Neural cell (in vitro differentiated cells): ENCODE results near the gene PPP1R9B. TPM values are rescaled to one million over a fixed set of nuclear protein-coding genes. Genes with fewer than 3 reads are reported as not detected.

Experiments used
- H2AFZ ChIP-seq: fragments of 200-600, 300-800 bp; sonication (generic), shearing (Covaris generic); 2 replicates; pipeline ENCODE4 v1.6.0; 2014; ENCODE audit warnings: low read depth, mild to moderate bottlenecking, antibody characterized with exemption, low read length, moderate library complexity
- H3F3A ChIP-seq: fragments of 200-600 bp; shearing (Covaris generic); 2 replicates; pipeline ENCODE4 v1.6.1; 2016; ENCODE audit warnings: mild to moderate bottlenecking, moderate library complexity, mixed read lengths, antibody characterized with exemption, low read length; ENCODE audit not compliant: insufficient read depth, poor library complexity, severe bottlenecking
- H3K27ac ChIP-seq: fragments of 200-600, 300-800 bp; sonication (generic), shearing (Covaris generic); 2 replicates; pipeline ENCODE4 v1.5.1; 2014; ENCODE audit warnings: mild to moderate bottlenecking, low read length, moderate library complexity
- H3K27me3 ChIP-seq: fragments of 300-800, 200-600 bp; sonication (generic), shearing (Covaris generic); 2 replicates; pipeline ENCODE4 v1.6.0; 2014; ENCODE audit warnings: mild to moderate bottlenecking, low read depth, low read length, moderate library complexity; ENCODE audit not compliant: insufficient read depth
- H3K36me3 ChIP-seq: fragments of 300-800, 200-600 bp; sonication (generic), shearing (Covaris generic); 2 replicates; pipeline ENCODE4 v1.5.1; 2014; ENCODE audit warnings: mild to moderate bottlenecking, antibody characterized with exemption, low read length, moderate library complexity; ENCODE audit not compliant: insufficient read depth
- H3K4me2 ChIP-seq: fragments of 300-800, 200-600 bp; sonication (generic), shearing (Covaris generic); 2 replicates; pipeline ENCODE4 v1.6.0; 2014; ENCODE audit warnings: mild to moderate bottlenecking, low read length
- H3K4me3 ChIP-seq: fragments of 300-800, 200-600 bp; sonication (generic), shearing (Covaris generic); 2 replicates; pipeline ENCODE4 v1.5.1; 2014; ENCODE audit warnings: mild to moderate bottlenecking, low read length, moderate library complexity
- H3K79me2 ChIP-seq: fragments of 200-600 bp; shearing (Covaris generic); replicated peaks from 2 replicates; pipeline ENCODE4 v1.6.0; 2014; ENCODE audit warnings: mild to moderate bottlenecking, low read length, moderate library complexity; ENCODE audit not compliant: insufficient read depth
- H3K9ac ChIP-seq: fragments of 300-800, 200-600 bp; sonication (generic), shearing (Covaris generic); 2 replicates; pipeline ENCODE4 v1.6.1; 2016; ENCODE audit warnings: mild to moderate bottlenecking, low read length, mixed read lengths
- H3K9me2 ChIP-seq: fragments of 200-600 bp; shearing (Covaris generic); 2 replicates; pipeline ENCODE4 v1.6.1; 2016; ENCODE audit warnings: mild to moderate bottlenecking, low read length, mixed read lengths; ENCODE audit not compliant: insufficient read depth
- H3K9me3 ChIP-seq: fragments of 200-600, 300-800 bp; sonication (generic), shearing (Covaris generic); 2 replicates; pipeline ENCODE4 v1.6.1; 2016; ENCODE audit warnings: mild to moderate bottlenecking, mixed run types, low read length, moderate library complexity, mixed read lengths
- H4K20me1 ChIP-seq: fragments of 200-600 bp; shearing (Covaris generic); 2 replicates; pipeline ENCODE4 v1.6.1; 2016; ENCODE audit warnings: mild to moderate bottlenecking, mixed run types; ENCODE audit not compliant: insufficient read depth
- EP300 ChIP-seq: fragments of 450-650 bp; conservative IDR thresholded peaks from 2 replicates; pipeline ENCODE4 v1.6.1; 2014; ENCODE audit warnings: antibody characterized with exemption, mild to moderate bottlenecking, moderate library complexity; ENCODE audit not compliant: poor library complexity, severe bottlenecking
- MXI1 ChIP-seq: fragments of 450-650 bp; conservative IDR thresholded peaks from 2 replicates; pipeline ENCODE4 v1.6.1; 2014; ENCODE audit warnings: antibody characterized with exemption, mild to moderate bottlenecking; ENCODE audit not compliant: poor library complexity, severe bottlenecking
- POLR2AphosphoS5 ChIP-seq: IDR thresholded peaks from 2 replicates; pipeline ENCODE4 v1.6.1; 2012
- RAD21 ChIP-seq: fragments of 450-650 bp; conservative IDR thresholded peaks from 2 replicates; pipeline ENCODE4 v1.6.1; 2014; ENCODE audit warnings: antibody characterized with exemption, mild to moderate bottlenecking, moderate library complexity
- SMC3 ChIP-seq: fragments of 450-650 bp; conservative IDR thresholded peaks from 2 replicates; pipeline ENCODE4 v1.6.1; 2014; ENCODE audit warnings: antibody characterized with exemption, mild to moderate bottlenecking, moderate library complexity; ENCODE audit not compliant: poor library complexity
- TAF1 ChIP-seq: IDR thresholded peaks from 2 replicates; pipeline ENCODE4 v1.6.1; 2012; ENCODE audit warnings: low read depth
- polyA plus RNA-seq: library from polyadenylated mRNA; depleted of rRNA; stranded (reverse); fragments of >200 nt; gene quantifications from 2 replicates; pipeline ENCODE4 v1.2.3, GENCODE V29; 2014
- TF ChIP-seq, protein P1 (sequence below): IDR thresholded peaks from 2 replicates; pipeline ENCODE4 v1.6.1; 2012; ENCODE audit warnings: borderline replicate concordance
- TF ChIP-seq, protein P2 (sequence below): fragments of 450-650 bp; IDR thresholded peaks from 2 replicates; pipeline ENCODE4 v1.5.1; 2014; ENCODE audit warnings: antibody characterized with exemption, mild to moderate bottlenecking, moderate library complexity; ENCODE audit not compliant: poor library complexity, severe bottlenecking

Gene PPP1R9B
- polyA plus RNA-seq, 1 donor from 2014 or later = 29.2 TPM

- Histone ChIP-seq H3K4me3 (no peak overlapping the region), H3K27ac (no peak overlapping the region), H3K9me2 (no peaks in the 10 kb centered on the region), H4K20me1 (no peaks in the 10 kb centered on the region), H2AFZ (no peak overlapping the region), H3F3A (no peaks in the 10 kb centered on the region), H3K79me2 (no peaks in the 10 kb centered on the region), H3K36me3 (peaks cover 7% of the 10 kb centered on the region), H3K4me2 (no peak overlapping the region), H3K9me3 (no peaks in the 10 kb centered on the region), H3K9ac (no peak overlapping the region), H3K27me3 (no peaks in the 10 kb centered on the region)
- no peak for TF ChIP-seq TAF1
- TF ChIP-seq MXI1 = no peak
- TF ChIP-seq POLR2AphosphoS5 = no peak
- TF ChIP-seq SMC3 = no peak
- TF ChIP-seq EP300 = no peak
- no peak for TF ChIP-seq RAD21
- TF ChIP-seq, protein P1, sequence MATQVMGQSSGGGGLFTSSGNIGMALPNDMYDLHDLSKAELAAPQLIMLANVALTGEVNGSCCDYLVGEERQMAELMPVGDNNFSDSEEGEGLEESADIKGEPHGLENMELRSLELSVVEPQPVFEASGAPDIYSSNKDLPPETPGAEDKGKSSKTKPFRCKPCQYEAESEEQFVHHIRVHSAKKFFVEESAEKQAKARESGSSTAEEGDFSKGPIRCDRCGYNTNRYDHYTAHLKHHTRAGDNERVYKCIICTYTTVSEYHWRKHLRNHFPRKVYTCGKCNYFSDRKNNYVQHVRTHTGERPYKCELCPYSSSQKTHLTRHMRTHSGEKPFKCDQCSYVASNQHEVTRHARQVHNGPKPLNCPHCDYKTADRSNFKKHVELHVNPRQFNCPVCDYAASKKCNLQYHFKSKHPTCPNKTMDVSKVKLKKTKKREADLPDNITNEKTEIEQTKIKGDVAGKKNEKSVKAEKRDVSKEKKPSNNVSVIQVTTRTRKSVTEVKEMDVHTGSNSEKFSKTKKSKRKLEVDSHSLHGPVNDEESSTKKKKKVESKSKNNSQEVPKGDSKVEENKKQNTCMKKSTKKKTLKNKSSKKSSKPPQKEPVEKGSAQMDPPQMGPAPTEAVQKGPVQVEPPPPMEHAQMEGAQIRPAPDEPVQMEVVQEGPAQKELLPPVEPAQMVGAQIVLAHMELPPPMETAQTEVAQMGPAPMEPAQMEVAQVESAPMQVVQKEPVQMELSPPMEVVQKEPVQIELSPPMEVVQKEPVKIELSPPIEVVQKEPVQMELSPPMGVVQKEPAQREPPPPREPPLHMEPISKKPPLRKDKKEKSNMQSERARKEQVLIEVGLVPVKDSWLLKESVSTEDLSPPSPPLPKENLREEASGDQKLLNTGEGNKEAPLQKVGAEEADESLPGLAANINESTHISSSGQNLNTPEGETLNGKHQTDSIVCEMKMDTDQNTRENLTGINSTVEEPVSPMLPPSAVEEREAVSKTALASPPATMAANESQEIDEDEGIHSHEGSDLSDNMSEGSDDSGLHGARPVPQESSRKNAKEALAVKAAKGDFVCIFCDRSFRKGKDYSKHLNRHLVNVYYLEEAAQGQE = no peak
- TF ChIP-seq, protein P2, sequence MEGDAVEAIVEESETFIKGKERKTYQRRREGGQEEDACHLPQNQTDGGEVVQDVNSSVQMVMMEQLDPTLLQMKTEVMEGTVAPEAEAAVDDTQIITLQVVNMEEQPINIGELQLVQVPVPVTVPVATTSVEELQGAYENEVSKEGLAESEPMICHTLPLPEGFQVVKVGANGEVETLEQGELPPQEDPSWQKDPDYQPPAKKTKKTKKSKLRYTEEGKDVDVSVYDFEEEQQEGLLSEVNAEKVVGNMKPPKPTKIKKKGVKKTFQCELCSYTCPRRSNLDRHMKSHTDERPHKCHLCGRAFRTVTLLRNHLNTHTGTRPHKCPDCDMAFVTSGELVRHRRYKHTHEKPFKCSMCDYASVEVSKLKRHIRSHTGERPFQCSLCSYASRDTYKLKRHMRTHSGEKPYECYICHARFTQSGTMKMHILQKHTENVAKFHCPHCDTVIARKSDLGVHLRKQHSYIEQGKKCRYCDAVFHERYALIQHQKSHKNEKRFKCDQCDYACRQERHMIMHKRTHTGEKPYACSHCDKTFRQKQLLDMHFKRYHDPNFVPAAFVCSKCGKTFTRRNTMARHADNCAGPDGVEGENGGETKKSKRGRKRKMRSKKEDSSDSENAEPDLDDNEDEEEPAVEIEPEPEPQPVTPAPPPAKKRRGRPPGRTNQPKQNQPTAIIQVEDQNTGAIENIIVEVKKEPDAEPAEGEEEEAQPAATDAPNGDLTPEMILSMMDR = no peak
Observed at GRCh38 chr17:50107790-50108414, 42.6 kb downstream of the PPP1R9B start.

DNA sequence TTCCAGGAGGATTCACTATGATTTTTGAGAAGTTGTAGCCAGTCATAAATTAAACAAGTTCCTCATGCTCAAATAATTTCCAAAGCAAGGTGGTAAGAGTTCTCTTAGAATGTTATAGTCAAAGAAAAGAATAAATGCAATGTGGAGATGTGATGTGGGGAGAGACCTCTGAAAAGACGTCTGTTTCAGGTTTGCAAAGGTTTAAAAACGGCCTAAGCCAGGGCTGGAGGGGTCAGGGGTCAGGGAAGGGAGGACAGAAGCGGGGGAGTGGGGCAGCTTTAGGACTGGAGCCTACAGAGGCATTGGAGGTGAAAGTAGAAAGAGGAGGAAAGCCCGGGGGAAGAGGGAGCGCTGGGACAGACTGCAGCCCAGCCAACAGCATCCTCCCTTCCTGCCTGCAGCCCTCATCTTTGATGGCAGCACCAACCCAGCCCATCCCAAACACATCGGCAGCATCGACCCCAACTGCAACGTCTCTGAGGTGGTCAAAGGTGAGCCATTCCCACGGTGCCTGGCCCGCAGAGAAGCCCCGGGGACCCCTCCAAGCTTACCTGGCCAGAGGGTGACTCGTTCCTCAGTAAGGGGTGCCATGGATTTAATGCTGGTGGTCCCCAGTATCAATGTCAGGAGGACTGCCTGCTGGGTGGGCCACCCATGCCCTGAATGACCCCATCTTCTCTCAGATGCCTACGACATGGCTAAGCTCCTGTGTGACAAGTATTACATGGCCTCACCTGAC is 43.9 kb downstream of the PPP1R9B start:
- no peak overlapping the region for H3K9ac ChIP-seq
- H3K27ac ChIP-seq = no peak overlapping the region
- no peaks in the 10 kb centered on the region for H4K20me1 ChIP-seq
- no peaks in the 10 kb centered on the region for H3K27me3 ChIP-seq
- H3K4me3 ChIP-seq = no peak overlapping the region
- H3K79me2 ChIP-seq = no peaks in the 10 kb centered on the region
- no peaks in the 10 kb centered on the region for H3K9me3 ChIP-seq
- peaks cover 7% of the 10 kb centered on the region for H3K36me3 ChIP-seq
- no peaks in the 10 kb centered on the region for H3K9me2 ChIP-seq
- H3F3A ChIP-seq = no peaks in the 10 kb centered on the region
- no peak overlapping the region for H2AFZ ChIP-seq
- TF ChIP-seq RAD21 (no peak), POLR2AphosphoS5 (peak; percentile 23)
- H3K4me2 ChIP-seq = no peak overlapping the region
